ENCODE data around the gene RNF183.

- TF ChIP-seq CTCF (IDR thresholded peaks at IDR 0.05; ENCODE audit: poor library complexity, severe bottlenecking) (no peak), EZH2 (IDR thresholded peaks at IDR 0.05; ENCODE audit: borderline replicate concordance, insufficient read depth, low read length, poor library complexity, severe bottlenecking) (no peak), TAF1 (IDR thresholded peaks at IDR 0.05; ENCODE audit: low read depth) (no peak), SMC3 (conservative IDR thresholded peaks at IDR 0.05; ENCODE audit: poor library complexity) (no peak), POLR2AphosphoS5 (IDR thresholded peaks at IDR 0.05) (no peak), MXI1 (conservative IDR thresholded peaks at IDR 0.05; ENCODE audit: poor library complexity, severe bottlenecking) (no peak), REST (IDR thresholded peaks at IDR 0.05; ENCODE audit: borderline replicate concordance) (no peak)
Measured at GRCh38 chr9:113311961-113312360, 8.8 kb upstream of the RNF183 start.

Measured in neural cell (in vitro differentiated cells).